ENCODE measurements around the gene ZBED3. TPM values are rescaled to one million over a fixed set of nuclear protein-coding genes. Genes with fewer than 3 reads are reported as not detected.
"Not testable (repeated sequence)": the region's sequence is repeated elsewhere in the genome, so short reads cannot be mapped to it uniquely, and the experiment has no call there.

ZBED3 gene
- total RNA-seq, 4 donors from 2014 or later, result 1.9 to 4.5 (median 3.5) TPM

DNA sequence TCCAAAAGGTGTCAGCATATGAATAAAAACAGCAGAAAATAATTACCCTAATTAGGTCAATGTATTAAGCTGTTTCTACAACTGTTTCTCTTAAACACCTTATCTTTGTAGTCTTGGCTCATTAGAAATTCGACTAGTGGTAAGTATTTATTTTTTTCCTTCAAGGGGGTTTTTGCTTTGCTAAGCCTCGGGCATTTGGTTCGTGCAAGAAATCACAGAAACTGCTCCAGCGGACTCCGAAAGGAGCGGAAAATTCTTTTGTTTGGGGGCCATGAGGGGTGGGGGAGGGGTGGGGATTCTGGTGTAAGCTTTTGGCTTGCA, 757 bp downstream of the ZBED3 start:
- no peak for TF ChIP-seq POLR2A (IDR thresholded peaks at IDR 0.05)
- TF ChIP-seq, protein P1, sequence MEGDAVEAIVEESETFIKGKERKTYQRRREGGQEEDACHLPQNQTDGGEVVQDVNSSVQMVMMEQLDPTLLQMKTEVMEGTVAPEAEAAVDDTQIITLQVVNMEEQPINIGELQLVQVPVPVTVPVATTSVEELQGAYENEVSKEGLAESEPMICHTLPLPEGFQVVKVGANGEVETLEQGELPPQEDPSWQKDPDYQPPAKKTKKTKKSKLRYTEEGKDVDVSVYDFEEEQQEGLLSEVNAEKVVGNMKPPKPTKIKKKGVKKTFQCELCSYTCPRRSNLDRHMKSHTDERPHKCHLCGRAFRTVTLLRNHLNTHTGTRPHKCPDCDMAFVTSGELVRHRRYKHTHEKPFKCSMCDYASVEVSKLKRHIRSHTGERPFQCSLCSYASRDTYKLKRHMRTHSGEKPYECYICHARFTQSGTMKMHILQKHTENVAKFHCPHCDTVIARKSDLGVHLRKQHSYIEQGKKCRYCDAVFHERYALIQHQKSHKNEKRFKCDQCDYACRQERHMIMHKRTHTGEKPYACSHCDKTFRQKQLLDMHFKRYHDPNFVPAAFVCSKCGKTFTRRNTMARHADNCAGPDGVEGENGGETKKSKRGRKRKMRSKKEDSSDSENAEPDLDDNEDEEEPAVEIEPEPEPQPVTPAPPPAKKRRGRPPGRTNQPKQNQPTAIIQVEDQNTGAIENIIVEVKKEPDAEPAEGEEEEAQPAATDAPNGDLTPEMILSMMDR (IDR thresholded peaks at IDR 0.05), result no peak
- Histone ChIP-seq H3K27ac (peak overlapping the region; percentile 68 to 93 (median 84)), H3K4me3 (peak overlapping the region; percentile 56 to 88 (median 68)), H3K27me3 (no peaks in the 10 kb centered on the region), H3K4me1 (peaks cover 0 to 19% (median 0%) of the 10 kb centered on the region in 4 donors), H3K9me3 (no peaks in the 10 kb centered on the region), H3K36me3 (no peaks in the 10 kb centered on the region)
- DNase-seq, result no peak

DNA sequence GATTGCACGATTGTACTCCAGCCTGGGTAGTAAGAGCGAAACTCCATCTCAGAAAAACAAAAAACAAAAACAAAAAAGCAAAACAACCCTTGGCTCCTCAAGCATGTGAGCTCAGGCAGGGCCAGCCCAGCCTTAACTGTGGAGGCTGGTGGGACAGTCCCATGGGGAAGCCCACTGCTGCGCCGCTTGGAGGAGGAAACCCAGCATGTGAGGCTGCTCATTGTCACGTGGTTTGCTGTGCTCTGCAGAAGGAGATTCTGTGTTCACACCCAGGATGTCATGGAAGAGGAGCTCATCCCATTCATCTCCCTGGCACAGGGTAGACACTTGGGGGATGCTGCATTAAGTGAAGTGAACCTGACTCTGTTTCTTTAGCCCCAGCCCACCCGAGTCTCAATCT, 4.0 kb downstream of the ZBED3 start:
- H3K9me3 ChIP-seq, result no peaks in the 10 kb centered on the region
- DNase-seq, result no peak
- TF ChIP-seq, protein P1 (IDR thresholded peaks at IDR 0.05), result no peak
- TF ChIP-seq POLR2A (IDR thresholded peaks at IDR 0.05), result no peak
- peaks cover 0 to 14% (median 0%) of the 10 kb centered on the region in 4 donors for H3K4me1 ChIP-seq
- H3K27ac ChIP-seq, result no peak overlapping the region
- H3K36me3 ChIP-seq, result no peaks in the 10 kb centered on the region
- no peaks in the 10 kb centered on the region for H3K27me3 ChIP-seq
- H3K4me3 ChIP-seq, result no peak overlapping the region

DNA sequence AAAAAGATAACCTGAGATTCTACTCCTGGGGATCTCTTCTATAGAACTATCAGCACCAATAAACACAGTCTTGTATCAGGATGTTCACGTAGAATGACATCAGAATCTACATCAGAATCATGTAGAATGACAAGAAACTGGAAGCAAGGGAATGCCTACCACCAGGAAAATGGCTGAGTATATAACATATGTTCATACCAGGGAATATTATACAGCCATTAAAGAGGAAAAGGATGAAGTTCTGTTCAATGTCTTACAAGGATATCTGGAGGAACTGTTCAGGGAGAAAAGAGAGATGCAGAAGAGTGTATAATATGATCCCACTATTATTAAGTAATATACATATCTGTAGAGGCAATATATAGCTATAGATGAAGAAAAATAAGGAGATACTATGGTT, 4.8 kb downstream of the ZBED3 start:
- Histone ChIP-seq H3K4me3 (no peak overlapping the region), H3K36me3 (no peaks in the 10 kb centered on the region), H3K9me3 (no peaks in the 10 kb centered on the region), H3K4me1 (peaks cover 0 to 7% (median 0%) of the 10 kb centered on the region in 4 donors), H3K27me3 (no peaks in the 10 kb centered on the region), H3K27ac (no peak overlapping the region)
- DNase-seq, result no peak
- TF ChIP-seq, protein P1 (IDR thresholded peaks at IDR 0.05), result no peak
- TF ChIP-seq POLR2A (IDR thresholded peaks at IDR 0.05), result no peak

DNA sequence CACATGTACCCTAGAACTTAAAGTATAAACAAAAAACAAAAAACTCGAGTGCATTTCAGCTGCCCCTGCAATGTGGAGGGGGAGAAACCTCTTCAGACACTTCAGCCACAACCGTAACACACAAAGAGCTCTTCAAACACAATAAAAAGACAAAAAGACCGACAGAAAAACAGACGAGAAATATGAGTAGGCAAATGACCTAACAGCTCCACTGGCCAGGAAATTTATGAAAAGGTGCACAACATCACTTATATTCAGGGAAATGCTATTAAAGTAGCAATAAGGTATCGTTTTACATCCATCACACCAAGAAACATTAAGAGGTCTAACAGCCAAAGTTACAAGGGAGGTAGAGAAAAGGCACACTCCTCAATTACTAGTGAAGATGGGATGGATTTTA, 6.2 kb downstream of the ZBED3 start:
- no peak overlapping the region for H3K4me3 ChIP-seq
- H3K27me3 ChIP-seq, result no peaks in the 10 kb centered on the region
- no peak for DNase-seq
- no peak overlapping the region for H3K27ac ChIP-seq
- H3K36me3 ChIP-seq, result no peaks in the 10 kb centered on the region
- H3K4me1 ChIP-seq, result peaks cover 0 to 7% (median 3%) of the 10 kb centered on the region in 4 donors
- H3K9me3 ChIP-seq, result no peaks in the 10 kb centered on the region
- TF ChIP-seq, protein P1 (IDR thresholded peaks at IDR 0.05), result no peak
- no peak for TF ChIP-seq POLR2A (IDR thresholded peaks at IDR 0.05)

DNA sequence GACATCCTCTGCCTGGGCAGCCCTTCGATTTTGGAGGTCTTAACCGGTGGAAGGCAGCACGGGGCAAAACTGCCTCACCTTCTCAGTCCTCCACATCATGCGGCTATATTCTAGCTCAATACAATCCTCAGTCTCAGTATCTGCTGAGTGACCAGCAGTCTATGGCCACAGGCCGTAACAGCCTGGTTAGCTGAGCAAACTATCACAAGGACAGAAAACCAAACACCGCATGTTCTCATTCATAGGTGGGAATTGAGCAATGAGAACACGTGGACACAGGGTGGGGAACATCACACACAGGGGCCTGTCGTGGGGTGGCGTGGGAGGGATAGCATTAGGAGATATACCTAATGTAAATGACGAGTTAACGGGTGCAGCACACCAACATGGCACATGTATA, 6.6 kb downstream of the ZBED3 start:
- not testable (repeated sequence) for DNase-seq, H3K4me1 ChIP-seq, H3K36me3 ChIP-seq, H3K4me3 ChIP-seq, H3K27ac ChIP-seq, H3K27me3 ChIP-seq, H3K9me3 ChIP-seq

DNA sequence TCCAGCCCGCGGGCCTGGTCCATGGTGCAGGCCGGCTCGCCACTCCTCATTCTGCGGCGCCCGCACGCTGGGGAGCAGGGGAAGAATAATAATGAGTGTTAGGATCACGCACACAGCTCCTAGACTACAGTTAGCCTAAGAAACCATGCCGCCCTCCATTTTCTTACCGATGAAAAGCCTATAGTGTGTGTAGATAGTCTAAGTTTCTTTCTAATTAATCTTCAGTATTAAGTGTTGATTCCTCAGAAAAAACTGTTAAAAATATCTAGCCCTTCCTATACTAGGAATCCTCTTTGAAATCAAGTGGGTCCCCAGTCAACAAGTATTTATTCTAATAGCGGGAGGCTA, 9.3 kb downstream of the ZBED3 start:
- Histone ChIP-seq H3K27ac (peak overlapping the region in 3 of 4 donors; percentile 43 to 71 (median 54)), H3K4me1 (peaks cover 0 to 6% (median 2%) of the 10 kb centered on the region in 4 donors), H3K4me3 (peak overlapping the region; percentile 39 to 64 (median 52)), H3K36me3 (no peaks in the 10 kb centered on the region), H3K9me3 (no peaks in the 10 kb centered on the region), H3K27me3 (no peaks in the 10 kb centered on the region)
- DNase-seq, result no peak
- no peak for TF ChIP-seq POLR2A (IDR thresholded peaks at IDR 0.05)
- TF ChIP-seq, protein P1 (IDR thresholded peaks at IDR 0.05), result no peak

Data from Peyer's patch (tissue), 4 donors.